Measurements from ENCODE around the gene ZIC2. TPM values are rescaled to one million over a fixed set of nuclear protein-coding genes. Genes with fewer than 3 reads are reported as not detected.
"Not testable (repeated sequence)": the region's sequence is repeated elsewhere in the genome, so short reads cannot be mapped to it uniquely, and the experiment has no call there.

ZIC2 gene
- under 1 TPM; 0.27 to 0.39 (median 0.29) TPM for polyA plus RNA-seq (ENCODE audit: insufficient read length in 3 of 3)
- long read RNA-seq, donor 1, result 0 reads
- long read RNA-seq, donor 2, result 0 reads
- long read RNA-seq, donor 3, result 0 reads
- long read RNA-seq, donor 4, result 0 reads
- long read RNA-seq, donor 5, result 0 reads
- long read RNA-seq, donor 6, result 0 reads
- long read RNA-seq, donor 7, result 0 reads
- long read RNA-seq, donor 8, result 0 reads
- long read RNA-seq, donor 9, result 0 reads
- long read RNA-seq, donor 10, result 0 reads
- long read RNA-seq, donor 11, result 0 reads
- long read RNA-seq, donor 12, result 0 reads
- long read RNA-seq, donor 13, result 0 reads
- long read RNA-seq, donor 14, result 0 reads
- long read RNA-seq, donor 15, result 0 reads
- long read RNA-seq, donor 16, result 0 reads

- no peak for DNase-seq
These were observed at the start of gene ZIC2 for GRCh38 chr13:99981735-99982035. Gene ZIC2 (plus strand): TSS chr13:99981784. CDS start chr13:99982065, 281 bp downstream.

- no peak for DNase-seq
These were observed 48.7 kb upstream of the ZIC2 start for GRCh38 chr13:99932912-99933311.

GRCh38 chr13:99935772-99936171 lies 45.8 kb upstream of the ZIC2 start:
- no peak for DNase-seq

GRCh38 chr13:99938635-99939034 lies 42.9 kb upstream of the ZIC2 start:
- DNase-seq, result no peak

GRCh38 chr13:99941086-99941485 lies 40.5 kb upstream of the ZIC2 start:
- DNase-seq, result no peak

GRCh38 chr13:99941911-99942310 lies 39.7 kb upstream of the ZIC2 start:
- no peak for DNase-seq

- DNase-seq, result no peak
These were observed 37.5 kb upstream of the ZIC2 start for GRCh38 chr13:99944102-99944501.

- DNase-seq, result no peak
These were observed 37.0 kb upstream of the ZIC2 start for GRCh38 chr13:99944606-99945005.

- not testable (repeated sequence) for DNase-seq
These were observed 36.1 kb upstream of the ZIC2 start for GRCh38 chr13:99945515-99945914.

- DNase-seq, result no peak
These were observed 33.9 kb upstream of the ZIC2 start for GRCh38 chr13:99947666-99948065.

- DNase-seq, result no peak
These were observed 33.2 kb upstream of the ZIC2 start for GRCh38 chr13:99948411-99948810.

GRCh38 chr13:99948907-99949678 lies 32.5 kb upstream of the ZIC2 start:
- no peak for DNase-seq

GRCh38 chr13:99949679-99950413 lies 31.7 kb upstream of the ZIC2 start:
- no peak for DNase-seq

- DNase-seq, result not testable (repeated sequence)
These were observed 29.9 kb upstream of the ZIC2 start for GRCh38 chr13:99951666-99952065.

GRCh38 chr13:99953138-99953755 lies 28.3 kb upstream of the ZIC2 start:
- DNase-seq, result no peak

GRCh38 chr13:99955107-99955746 lies 26.4 kb upstream of the ZIC2 start:
- DNase-seq, result no peak

GRCh38 chr13:99955747-99956472 lies 25.7 kb upstream of the ZIC2 start:
- no peak for DNase-seq

GRCh38 chr13:99956473-99957349 lies 24.9 kb upstream of the ZIC2 start:
- DNase-seq, result no peak

- DNase-seq, result no peak
These were observed 23.0 kb upstream of the ZIC2 start for GRCh38 chr13:99958406-99959126.
